Fibroblast of the aortic adventitia (primary cell): ENCODE data around the gene NLRP4. TPM values are rescaled to one million over a fixed set of nuclear protein-coding genes. Genes with fewer than 3 reads are reported as not detected.

Source experiments
- DNase-seq: peaks from one replicate; pipeline ENCODE4 v3.0.0-alpha.2; 2010; ENCODE audit warnings: low read depth
- H3K4me3 ChIP-seq: 2 replicates; pipeline ENCODE4 v1.5.1; 2011; ENCODE audit warnings: low read depth, mild to moderate bottlenecking, control low read depth, low read length, moderate library complexity
- total RNA-seq: library from RNA; depleted of rRNA; stranded (reverse); fragments of >200 nt; gene quantifications from 2 replicates; pipeline ENCODE4 v1.2.3, GENCODE V29; 2012; ENCODE audit warnings: low replicate concordance
- TF ChIP-seq, protein P1 (sequence below): IDR thresholded peaks from 2 replicates; pipeline ENCODE4 v1.5.1; 2011; ENCODE audit warnings: mild to moderate bottlenecking, low read length, control low read depth, inconsistent platforms; ENCODE audit not compliant: insufficient read depth

Gene NLRP4
- total RNA-seq, 1 donor = not detected

DNA sequence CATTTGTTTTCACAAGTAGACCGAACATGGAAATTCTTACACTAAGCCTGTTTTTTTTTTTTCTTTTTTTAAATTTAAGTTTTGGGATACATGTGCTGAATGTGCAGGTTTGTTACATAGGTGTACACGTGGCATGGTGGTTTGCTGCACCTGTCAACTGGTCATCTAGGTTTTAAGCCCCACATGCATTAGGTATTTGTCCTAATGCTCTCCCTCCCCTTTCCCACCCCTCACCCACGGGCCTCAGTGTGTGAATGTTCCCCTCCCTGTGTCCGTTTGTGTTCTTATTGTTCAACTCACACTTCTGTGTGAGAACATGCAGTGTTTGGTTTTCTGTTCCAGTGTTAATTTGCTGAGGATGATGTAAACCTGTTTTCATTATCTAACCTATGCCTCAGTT, 2.6 kb downstream of the NLRP4 start:
- DNase-seq = no peak

DNA sequence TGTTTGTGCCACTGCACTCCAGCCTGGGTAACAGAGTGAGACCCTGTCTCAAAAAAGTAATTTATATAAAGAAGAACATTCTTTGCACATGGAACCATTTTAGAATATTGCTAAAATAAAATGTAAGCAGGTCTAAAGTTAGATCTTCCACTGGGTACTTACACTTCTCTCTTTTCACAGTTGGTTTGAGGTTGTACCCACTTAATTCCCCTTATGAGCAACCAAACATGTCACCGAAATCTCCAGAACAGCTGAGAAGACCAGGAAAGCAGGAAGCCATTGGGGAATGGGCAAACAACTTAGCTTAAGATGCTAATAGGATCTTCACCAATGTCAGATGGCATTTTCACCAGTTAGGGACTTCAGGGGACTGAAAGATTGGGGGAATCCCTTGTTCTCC, 18.8 kb downstream of the NLRP4 start:
- TF ChIP-seq, protein P1, sequence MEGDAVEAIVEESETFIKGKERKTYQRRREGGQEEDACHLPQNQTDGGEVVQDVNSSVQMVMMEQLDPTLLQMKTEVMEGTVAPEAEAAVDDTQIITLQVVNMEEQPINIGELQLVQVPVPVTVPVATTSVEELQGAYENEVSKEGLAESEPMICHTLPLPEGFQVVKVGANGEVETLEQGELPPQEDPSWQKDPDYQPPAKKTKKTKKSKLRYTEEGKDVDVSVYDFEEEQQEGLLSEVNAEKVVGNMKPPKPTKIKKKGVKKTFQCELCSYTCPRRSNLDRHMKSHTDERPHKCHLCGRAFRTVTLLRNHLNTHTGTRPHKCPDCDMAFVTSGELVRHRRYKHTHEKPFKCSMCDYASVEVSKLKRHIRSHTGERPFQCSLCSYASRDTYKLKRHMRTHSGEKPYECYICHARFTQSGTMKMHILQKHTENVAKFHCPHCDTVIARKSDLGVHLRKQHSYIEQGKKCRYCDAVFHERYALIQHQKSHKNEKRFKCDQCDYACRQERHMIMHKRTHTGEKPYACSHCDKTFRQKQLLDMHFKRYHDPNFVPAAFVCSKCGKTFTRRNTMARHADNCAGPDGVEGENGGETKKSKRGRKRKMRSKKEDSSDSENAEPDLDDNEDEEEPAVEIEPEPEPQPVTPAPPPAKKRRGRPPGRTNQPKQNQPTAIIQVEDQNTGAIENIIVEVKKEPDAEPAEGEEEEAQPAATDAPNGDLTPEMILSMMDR = no peak
- no peak overlapping the region for H3K4me3 ChIP-seq
- DNase-seq = no peak

More for the DNA sequence above, 2.6 kb downstream of the NLRP4 start:
- TF ChIP-seq, protein P1 = no peak
- no peak overlapping the region for H3K4me3 ChIP-seq

DNA sequence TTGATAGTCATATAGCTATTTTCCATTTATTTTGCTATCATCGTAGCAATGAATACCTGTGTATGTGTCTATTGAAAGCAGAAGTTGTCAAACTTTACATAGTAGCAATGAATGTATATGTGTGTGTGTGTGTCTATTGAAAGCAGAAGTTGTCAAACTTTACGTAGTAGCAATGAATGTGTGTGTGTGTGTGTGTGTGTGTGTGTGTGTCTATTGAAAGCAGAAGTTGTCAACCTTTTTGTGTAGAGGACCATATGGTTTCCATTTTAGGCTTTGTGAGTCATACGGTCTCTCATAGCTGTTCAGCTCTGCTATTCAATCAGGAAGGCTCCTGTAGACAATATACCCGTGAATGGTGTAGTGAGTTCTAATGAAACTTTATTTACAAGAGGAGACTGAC, 20.8 kb downstream of the NLRP4 start:
- DNase-seq = no peak
- TF ChIP-seq, protein P1 = no peak
- no peak overlapping the region for H3K4me3 ChIP-seq

DNA sequence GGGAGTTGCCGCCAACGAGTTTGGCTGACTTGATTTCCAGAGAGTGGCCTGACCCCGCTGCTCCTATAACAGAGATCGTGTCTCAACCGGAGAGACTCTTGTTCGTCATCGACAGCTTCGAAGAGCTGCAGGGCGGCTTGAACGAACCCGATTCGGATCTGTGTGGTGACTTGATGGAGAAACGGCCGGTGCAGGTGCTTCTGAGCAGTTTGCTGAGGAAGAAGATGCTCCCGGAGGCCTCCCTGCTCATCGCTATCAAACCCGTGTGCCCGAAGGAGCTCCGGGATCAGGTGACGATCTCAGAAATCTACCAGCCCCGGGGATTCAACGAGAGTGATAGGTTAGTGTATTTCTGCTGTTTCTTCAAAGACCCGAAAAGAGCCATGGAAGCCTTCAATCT, 21.6 kb downstream of the NLRP4 start:
- DNase-seq = no peak
- TF ChIP-seq, protein P1 = no peak
- no peak overlapping the region for H3K4me3 ChIP-seq

DNA sequence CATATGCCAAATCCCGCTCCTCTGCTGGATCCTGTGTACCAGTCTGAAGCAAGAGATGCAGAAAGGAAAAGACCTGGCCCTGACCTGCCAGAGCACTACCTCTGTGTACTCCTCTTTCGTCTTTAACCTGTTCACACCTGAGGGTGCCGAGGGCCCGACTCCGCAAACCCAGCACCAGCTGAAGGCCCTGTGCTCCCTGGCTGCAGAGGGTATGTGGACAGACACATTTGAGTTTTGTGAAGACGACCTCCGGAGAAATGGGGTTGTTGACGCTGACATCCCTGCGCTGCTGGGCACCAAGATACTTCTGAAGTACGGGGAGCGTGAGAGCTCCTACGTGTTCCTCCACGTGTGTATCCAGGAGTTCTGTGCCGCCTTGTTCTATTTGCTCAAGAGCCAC, 22.1 kb downstream of the NLRP4 start:
- no peak overlapping the region for H3K4me3 ChIP-seq
- DNase-seq = no peak
- TF ChIP-seq, protein P1 = no peak

DNA sequence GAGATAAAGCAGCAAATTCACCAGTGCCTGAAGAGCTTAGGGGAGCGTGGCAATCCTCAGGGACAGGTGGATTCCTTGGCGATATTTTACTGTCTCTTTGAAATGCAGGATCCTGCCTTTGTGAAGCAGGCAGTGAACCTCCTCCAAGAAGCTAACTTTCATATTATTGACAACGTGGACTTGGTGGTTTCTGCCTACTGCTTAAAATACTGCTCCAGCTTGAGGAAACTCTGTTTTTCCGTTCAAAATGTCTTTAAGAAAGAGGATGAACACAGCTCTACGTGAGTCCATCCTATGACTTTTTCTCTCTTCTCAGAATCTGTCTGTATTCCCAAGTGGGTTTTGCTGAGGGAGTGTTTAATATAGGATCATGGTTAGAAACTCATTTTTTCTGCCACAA, 22.6 kb downstream of the NLRP4 start:
- TF ChIP-seq, protein P1 = no peak
- H3K4me3 ChIP-seq = no peak overlapping the region
- no peak for DNase-seq

DNA sequence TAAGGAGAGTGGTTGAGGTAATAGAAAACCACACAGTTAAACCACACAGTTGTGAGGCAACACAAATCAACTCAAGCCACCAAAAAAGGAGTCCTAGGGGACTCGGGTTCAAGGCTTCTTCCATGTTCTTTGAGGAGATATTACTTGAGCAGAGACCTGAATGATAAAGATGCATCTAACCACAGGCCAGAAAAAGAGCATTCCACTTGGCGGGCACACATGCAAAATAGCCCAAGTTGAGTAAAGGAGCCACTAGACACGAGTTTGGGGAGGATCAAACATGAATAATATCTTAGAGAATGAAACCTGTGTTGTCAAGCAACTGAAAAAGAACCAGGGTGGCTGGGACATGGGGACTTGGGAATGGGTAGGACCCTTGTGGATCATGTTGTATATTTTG, 30.2 kb downstream of the NLRP4 start:
- DNase-seq = no peak
- H3K4me3 ChIP-seq = no peak overlapping the region
- TF ChIP-seq, protein P1 = no peak
